Fibroblast of lung (primary cell): Measurements from ENCODE around the gene PRKCA.

ENCODE experiments used
- EZH2 ChIP-seq: IDR thresholded peaks from 2 replicates; pipeline ENCODE4 v1.5.1; 2012; ENCODE audit warnings: low read length, control low read depth, mild to moderate bottlenecking; ENCODE audit errors: missing control alignments
- TF ChIP-seq, protein P1 (sequence below), 2 donors: IDR thresholded peaks in 1 of 2; conservative IDR thresholded peaks in 1 of 2; 1 replicate in 1 of 2; 2 replicates in 1 of 2; pipeline ENCODE4 v1.5.1; 2011 to 2012; ENCODE audit warnings: low read length in 2 of 2, control low read depth in 1 of 2, inconsistent platforms in 1 of 2, low read depth in 1 of 2, mild to moderate bottlenecking in 1 of 2

- TF ChIP-seq, protein P1, sequence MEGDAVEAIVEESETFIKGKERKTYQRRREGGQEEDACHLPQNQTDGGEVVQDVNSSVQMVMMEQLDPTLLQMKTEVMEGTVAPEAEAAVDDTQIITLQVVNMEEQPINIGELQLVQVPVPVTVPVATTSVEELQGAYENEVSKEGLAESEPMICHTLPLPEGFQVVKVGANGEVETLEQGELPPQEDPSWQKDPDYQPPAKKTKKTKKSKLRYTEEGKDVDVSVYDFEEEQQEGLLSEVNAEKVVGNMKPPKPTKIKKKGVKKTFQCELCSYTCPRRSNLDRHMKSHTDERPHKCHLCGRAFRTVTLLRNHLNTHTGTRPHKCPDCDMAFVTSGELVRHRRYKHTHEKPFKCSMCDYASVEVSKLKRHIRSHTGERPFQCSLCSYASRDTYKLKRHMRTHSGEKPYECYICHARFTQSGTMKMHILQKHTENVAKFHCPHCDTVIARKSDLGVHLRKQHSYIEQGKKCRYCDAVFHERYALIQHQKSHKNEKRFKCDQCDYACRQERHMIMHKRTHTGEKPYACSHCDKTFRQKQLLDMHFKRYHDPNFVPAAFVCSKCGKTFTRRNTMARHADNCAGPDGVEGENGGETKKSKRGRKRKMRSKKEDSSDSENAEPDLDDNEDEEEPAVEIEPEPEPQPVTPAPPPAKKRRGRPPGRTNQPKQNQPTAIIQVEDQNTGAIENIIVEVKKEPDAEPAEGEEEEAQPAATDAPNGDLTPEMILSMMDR (conservative IDR thresholded peaks at IDR 0.05 in 1 of 2, IDR thresholded peaks at IDR 0.05 in 1 of 2; ENCODE audit: low read depth in 1 of 2, low read length in 2 of 2) = no peak
- no peak for TF ChIP-seq EZH2
Observed at GRCh38 chr17:66682283-66682682, 379.9 kb downstream of the PRKCA start.
